PC-3 (cell line): ENCODE measurements around the gene PIK3IP1. TPM values are rescaled to one million over a fixed set of nuclear protein-coding genes. Genes with fewer than 3 reads are reported as not detected.

Experiments used
- ATAC-seq: fragments of 200-7000 bp; cut with Tn5 transposase; 2 replicates; pipeline ENCODE4 v1.9.1; 2020; ENCODE audit warnings: mild to moderate bottlenecking, moderate library complexity
- BruUV-seq: library from RNA; stranded (reverse); fragments of 400-500 nt; replicated peaks from 2 replicates; lab custom pipeline; 2021; lab: Mats Ljungman, UMichigan
- CTCF ChIA-PET: fragments of 300-600 bp; sonication (Branson Sonifier 250); formaldehyde crosslinking; loops from one replicate; lab custom pipeline; 2022; ENCODE audit warnings: antibody characterized with exemption; lab: Charles Lee
- POLR2A ChIA-PET: fragments of 300-600 bp; sonication (Branson Sonifier 250); formaldehyde crosslinking; loops from one replicate; lab custom pipeline; 2022; ENCODE audit warnings: antibody characterized with exemption; ENCODE audit not compliant: unreplicated experiment; lab: Charles Lee
- DNase-seq: peaks from one replicate; pipeline ENCODE4 v3.0.0-alpha.2; 2015
- H2AFZ ChIP-seq: fragments of 300-600 bp; sonication (generic); 2 replicates; pipeline ENCODE4 v1.6.0; 2016; ENCODE audit warnings: antibody characterized with exemption, low read length
- H3F3A ChIP-seq: fragments of 300-600 bp; sonication (generic); one replicate; pipeline ENCODE4 v1.6.0; 2017; ENCODE audit warnings: antibody characterized with exemption, low read length, control low read depth, mild to moderate bottlenecking; ENCODE audit not compliant: unreplicated experiment
- H3K27ac ChIP-seq: fragments of 300-600 bp; sonication (generic); 2 replicates; pipeline ENCODE4 v1.5.1; 2016; ENCODE audit warnings: mild to moderate bottlenecking, low read length
- H3K27me3 ChIP-seq: fragments of 300-600 bp; sonication (generic); 2 replicates; pipeline ENCODE4 v1.6.1; 2016; ENCODE audit warnings: low read length, mixed read lengths
- H3K36me3 ChIP-seq: fragments of 300-600 bp; sonication (generic); 2 replicates; pipeline ENCODE4 v1.6.1; 2016; ENCODE audit warnings: low read depth, mixed run types, low read length, mixed read lengths
- H3K4me1 ChIP-seq: fragments of 300-600 bp; sonication (generic); 2 replicates; pipeline ENCODE4 v1.5.1; 2016; ENCODE audit warnings: low read length; ENCODE audit not compliant: insufficient read depth
- H3K4me2 ChIP-seq: fragments of 300-600 bp; sonication (generic); 2 replicates; pipeline ENCODE4 v1.6.0; 2016; ENCODE audit warnings: low read length
- H3K4me3 ChIP-seq: fragments of 300-600 bp; sonication (generic); 2 replicates; pipeline ENCODE4 v1.5.1; 2016; ENCODE audit warnings: mild to moderate bottlenecking, low read length, mixed read lengths
- H3K79me2 ChIP-seq: fragments of 300-600 bp; sonication (generic); 2 replicates; pipeline ENCODE4 v1.6.1; 2017; ENCODE audit warnings: low read length, mixed read lengths
- H3K9ac ChIP-seq: fragments of 300-600 bp; sonication (generic); 2 replicates; pipeline ENCODE4 v1.6.0; 2016; ENCODE audit warnings: mild to moderate bottlenecking, low read length
- H3K9me2 ChIP-seq: fragments of 300-600 bp; sonication (generic); replicated peaks from 2 replicates; pipeline ENCODE4 v1.6.1; 2016; ENCODE audit warnings: mixed run types, low read length, mixed read lengths
- H3K9me3 ChIP-seq: fragments of 300-600 bp; sonication (generic); 2 replicates; pipeline ENCODE4 v1.6.1; 2016; ENCODE audit warnings: low read length, mixed read lengths
- H4K20me1 ChIP-seq: fragments of 300-600 bp; sonication (generic); 2 replicates; pipeline ENCODE4 v1.6.1; 2016; ENCODE audit warnings: low read length, mixed read lengths
- CTCF ChIP-seq: fragments of 300-600 bp; sonication (generic); conservative IDR thresholded peaks from 2 replicates; pipeline ENCODE4 v1.5.1; 2017; ENCODE audit warnings: antibody characterized with exemption, low read depth, mild to moderate bottlenecking, low read length
- EZH2 ChIP-seq: fragments of 300-600 bp; sonication (generic); IDR thresholded peaks from one replicate; pipeline ENCODE4 v1.6.1; 2017; ENCODE audit warnings: antibody characterized with exemption, mild to moderate bottlenecking, low read length; ENCODE audit not compliant: unreplicated experiment
- EZH2phosphoT487 ChIP-seq: fragments of 300-600 bp; sonication (generic); IDR thresholded peaks from 2 replicates; pipeline ENCODE4 v1.6.1; 2018; ENCODE audit warnings: mild to moderate bottlenecking, antibody characterized with exemption, low read length, borderline replicate concordance
- intact Hi-C: fragments of 100-400 bp; cut with micrococcal nuclease; formaldehyde crosslinking; loops from 2 replicates; pipeline ENCODE4 v1.9.0; 2023
- total RNA-seq: library from RNA; depleted of rRNA; stranded (reverse); fragments of >200 nt; gene quantifications from 2 replicates; pipeline ENCODE4 v1.2.3, GENCODE V29; 2014

PIK3IP1 gene
- total RNA-seq, 1 experiment from 2014 or later, result 1.9 TPM

DNA sequence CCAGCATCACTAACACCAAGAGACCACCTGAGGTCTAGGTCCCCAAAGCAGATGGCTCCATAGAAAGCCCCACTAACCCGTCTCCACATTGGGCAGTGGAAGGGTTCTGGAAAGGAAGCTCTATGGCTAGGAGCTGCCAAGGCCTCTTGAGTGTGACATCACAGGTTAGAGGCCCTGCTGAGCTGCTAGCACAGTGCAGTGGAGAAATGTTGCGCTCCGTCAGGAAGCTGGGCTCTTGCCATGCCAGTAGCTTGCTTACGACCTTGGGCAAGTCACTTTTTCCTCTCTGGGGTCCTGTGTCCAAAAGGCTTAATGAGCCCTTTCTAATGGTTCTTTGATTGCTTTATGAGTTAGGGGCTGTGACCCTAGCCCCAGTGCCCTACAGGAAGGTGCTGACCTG, 10.6 kb downstream of the PIK3IP1 start:
- no peak overlapping the region for H3K4me2 ChIP-seq
- DNase-seq, result no peak
- ChIA-PET CTCF (no interaction called here), POLR2A (no interaction called here)
- no peaks in the 10 kb centered on the region for H4K20me1 ChIP-seq
- H3K4me3 ChIP-seq, result no peak overlapping the region
- no peak overlapping the region for H2AFZ ChIP-seq
- no peak overlapping the region for H3K27ac ChIP-seq
- no TSS peak for BruUV-seq
- TF ChIP-seq EZH2phosphoT487 (no peak), CTCF (no peak), EZH2 (no peak)
- no peaks in the 10 kb centered on the region for H3K9me2 ChIP-seq
- H3K79me2 ChIP-seq, result no peaks in the 10 kb centered on the region
- no peak overlapping the region for H3K9ac ChIP-seq
- H3F3A ChIP-seq, result no peaks in the 10 kb centered on the region
- no peaks in the 10 kb centered on the region for H3K27me3 ChIP-seq
- intact Hi-C loops, result no loop called here
- H3K4me1 ChIP-seq, result 0 out of 2 replicates have a peak, but pooled peaks cover 3% of the 10 kb centered on the region
- H3K36me3 ChIP-seq, result no peaks in the 10 kb centered on the region
- no peaks in the 10 kb centered on the region for H3K9me3 ChIP-seq
- ATAC-seq, result no peak

- CTCF ChIA-PET, result no interaction called here
- no peaks in the 10 kb centered on the region for H3K27me3 ChIP-seq
- H3K4me3 ChIP-seq, result no peak overlapping the region
- H3K9me2 ChIP-seq, result no peaks in the 10 kb centered on the region
- peak; percentile 33; the same call in 1 of the 2 replicates for ATAC-seq
- H3K9me3 ChIP-seq, result no peaks in the 10 kb centered on the region
- no peaks in the 10 kb centered on the region for H3K79me2 ChIP-seq
- POLR2A ChIA-PET, result no interaction called here
- TF ChIP-seq CTCF (no peak), EZH2 (no peak), EZH2phosphoT487 (no peak)
- no TSS peak for BruUV-seq
- intact Hi-C loops, result loop anchor here (10.0 kb wide), 1 partner anchor 65 kb away; the partner anchor contains the start of gene LIMK2
- no peaks in the 10 kb centered on the region for H3K36me3 ChIP-seq
- no peak overlapping the region for H3K27ac ChIP-seq
- 0 out of 2 replicates have a peak, but pooled peaks cover 3% of the 10 kb centered on the region for H3K4me1 ChIP-seq
- no peak overlapping the region for H3K4me2 ChIP-seq
- no peak overlapping the region for H2AFZ ChIP-seq
- no peaks in the 10 kb centered on the region for H4K20me1 ChIP-seq
- no peaks in the 10 kb centered on the region for H3F3A ChIP-seq
- H3K9ac ChIP-seq, result no peak overlapping the region
- DNase-seq, result no peak
Observed at GRCh38 chr22:31279821-31280505, 12.3 kb downstream of the PIK3IP1 start.

DNA sequence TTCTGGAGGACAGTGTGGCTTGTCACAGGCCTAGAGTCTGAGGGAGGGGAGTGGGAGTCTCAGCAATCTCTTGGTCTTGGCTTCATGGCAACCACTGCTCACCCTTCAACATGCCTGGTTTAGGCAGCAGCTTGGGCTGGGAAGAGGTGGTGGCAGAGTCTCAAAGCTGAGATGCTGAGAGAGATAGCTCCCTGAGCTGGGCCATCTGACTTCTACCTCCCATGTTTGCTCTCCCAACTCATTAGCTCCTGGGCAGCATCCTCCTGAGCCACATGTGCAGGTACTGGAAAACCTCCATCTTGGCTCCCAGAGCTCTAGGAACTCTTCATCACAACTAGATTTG, 13.0 kb downstream of the PIK3IP1 start:
- Histone ChIP-seq H3K9ac (no peak overlapping the region), H3K9me2 (no peaks in the 10 kb centered on the region), H3K4me1 (0 out of 2 replicates have a peak, but pooled peaks cover 3% of the 10 kb centered on the region), H3K27me3 (no peaks in the 10 kb centered on the region), H3K9me3 (no peaks in the 10 kb centered on the region), H3K27ac (no peak overlapping the region), H2AFZ (no peak overlapping the region), H3F3A (no peaks in the 10 kb centered on the region), H4K20me1 (no peaks in the 10 kb centered on the region), H3K4me2 (no peak overlapping the region), H3K4me3 (no peak overlapping the region), H3K79me2 (no peaks in the 10 kb centered on the region), H3K36me3 (no peaks in the 10 kb centered on the region)
- CTCF ChIA-PET, result no interaction called here
- ATAC-seq, result no peak
- no peak for TF ChIP-seq EZH2phosphoT487
- no peak for TF ChIP-seq CTCF
- no peak for TF ChIP-seq EZH2
- no peak for DNase-seq
- intact Hi-C loops, result loop anchor here (10.0 kb wide), 1 partner anchor 64 kb away; the partner anchor contains the start of gene LIMK2
- BruUV-seq, result no TSS peak
- POLR2A ChIA-PET, result no interaction called here
